Hematopoietic multipotent progenitor cell treated with erythropoietin and hydrocortisone succinate and interleukin-3 and kit ligand, for 15 days (in vitro differentiated cells): Measurements from ENCODE around the gene SORBS1.

Experiments used
- DNase-seq: peaks from one replicate; pipeline ENCODE4 v3.0.0-alpha.2; 2015; ENCODE audit warnings: low spot score

The SORBS1 gene

DNA sequence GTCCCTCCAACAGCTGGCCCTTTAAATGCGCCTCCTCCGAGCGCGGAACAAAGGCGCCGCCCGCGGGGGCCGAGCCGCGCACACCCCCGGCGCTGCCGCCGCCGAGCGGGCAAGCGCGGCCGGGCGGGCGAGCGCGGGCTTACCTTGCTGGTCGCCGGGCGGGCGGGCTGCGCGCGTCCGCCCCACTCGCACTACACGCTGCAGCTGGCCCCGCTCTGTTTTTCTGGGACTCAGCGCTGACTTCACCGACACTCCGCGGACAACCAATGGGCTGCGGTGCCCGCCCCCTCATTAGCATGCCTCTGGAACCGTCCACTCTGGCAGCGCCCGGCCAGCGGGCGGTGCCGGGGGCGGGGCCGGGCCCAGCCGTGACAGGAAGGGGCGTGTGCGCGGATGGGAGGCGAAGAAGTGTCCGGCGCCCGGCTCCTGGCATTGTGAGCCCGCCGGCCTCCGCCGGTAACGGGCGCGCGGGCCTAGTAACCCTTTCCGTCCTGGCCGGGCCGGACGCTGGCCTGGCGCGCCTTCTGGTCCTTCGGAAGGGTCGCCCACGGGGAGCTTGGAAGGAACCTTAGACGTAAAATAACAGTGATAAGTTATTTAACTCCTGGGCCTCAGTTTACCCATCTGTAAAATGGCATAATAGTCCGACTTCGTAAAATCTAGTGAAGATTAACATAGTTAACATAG is at the start of gene SORBS1:
SORBS1 (minus strand) TSS at position 195 of the 687 bp plus-strand sequence. CDS start 120,236 bp downstream, outside the sequence.
- peak; percentile 96 for DNase-seq

DNA sequence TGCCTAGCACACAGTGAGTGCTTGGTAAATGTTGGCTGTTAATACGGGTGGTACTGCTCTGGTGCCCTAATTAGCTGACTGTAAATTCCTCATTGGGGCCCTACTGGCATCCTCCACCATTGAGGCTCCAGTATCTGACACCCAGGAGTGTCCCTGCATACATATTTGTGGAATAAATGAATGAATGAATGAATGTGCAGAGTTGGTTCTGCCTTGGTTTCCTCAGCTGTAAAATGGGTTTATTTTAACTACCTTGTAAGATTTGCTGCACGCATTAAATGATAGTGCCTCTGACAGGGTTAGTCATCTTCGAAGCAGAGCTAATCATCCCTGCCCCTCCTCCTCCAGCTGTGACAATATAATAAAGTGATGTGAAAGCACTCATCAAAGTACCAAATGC is 49.6 kb upstream of the SORBS1 start:
- DNase-seq, result no peak

DNA sequence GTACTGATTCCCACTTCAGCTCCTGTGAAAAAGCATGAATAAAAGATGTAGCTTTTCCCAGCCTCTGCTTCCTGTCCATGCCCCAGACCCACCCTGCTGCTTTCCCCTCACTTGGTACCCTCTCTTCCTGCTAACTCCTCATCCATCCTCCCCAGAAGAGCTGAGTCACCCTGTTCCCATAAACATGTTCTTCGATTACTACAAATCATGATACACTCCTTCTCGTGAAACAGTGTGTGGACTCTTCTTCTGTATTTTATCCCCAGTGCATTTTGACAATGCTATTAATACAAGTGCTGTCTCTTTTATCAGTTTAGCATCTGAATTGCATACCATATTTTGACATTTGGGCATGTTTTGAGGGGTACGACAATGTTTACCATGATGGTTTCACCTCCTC is 45.8 kb upstream of the SORBS1 start:
- no peak for DNase-seq

DNA sequence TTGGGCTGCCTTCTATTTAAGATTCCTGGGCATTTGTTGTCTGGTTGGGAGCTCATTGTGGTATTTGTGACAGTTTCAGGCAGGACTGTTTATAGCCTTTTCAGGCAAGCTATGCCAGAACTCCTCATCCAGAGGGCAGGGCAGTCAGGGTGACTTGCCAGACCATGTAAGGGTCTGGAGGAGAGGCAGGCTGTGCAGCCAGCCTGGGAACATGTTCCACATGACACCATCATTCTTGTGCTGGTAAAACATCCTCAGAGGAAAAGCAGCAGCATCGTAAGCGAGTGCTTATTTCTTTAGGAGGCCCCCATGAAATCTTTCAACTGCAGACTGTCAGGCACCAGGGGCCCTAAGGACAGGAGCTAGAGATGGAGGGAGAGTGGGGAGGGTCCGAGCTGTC is 44.0 kb upstream of the SORBS1 start:
- no peak for DNase-seq

DNA sequence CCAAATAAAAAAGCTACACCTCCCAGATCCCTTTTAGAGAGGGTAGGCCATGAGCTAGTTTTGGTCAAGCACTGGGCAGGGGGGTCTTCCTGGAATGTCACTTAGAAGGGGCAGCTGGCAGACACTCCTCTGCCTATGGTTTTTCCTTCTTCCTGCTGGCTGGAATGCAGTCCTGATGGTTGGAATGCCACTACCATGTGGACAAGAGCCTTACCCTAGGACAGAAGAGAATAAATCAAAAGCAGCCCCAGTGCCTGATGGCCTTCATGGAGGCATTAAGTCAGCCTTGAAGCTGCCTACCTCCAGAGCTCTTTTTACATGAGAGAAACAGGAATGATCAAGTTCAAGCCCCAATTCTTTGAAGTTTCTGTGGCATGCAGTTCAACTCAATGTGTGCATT is 43.5 kb upstream of the SORBS1 start:
- no peak for DNase-seq

DNA sequence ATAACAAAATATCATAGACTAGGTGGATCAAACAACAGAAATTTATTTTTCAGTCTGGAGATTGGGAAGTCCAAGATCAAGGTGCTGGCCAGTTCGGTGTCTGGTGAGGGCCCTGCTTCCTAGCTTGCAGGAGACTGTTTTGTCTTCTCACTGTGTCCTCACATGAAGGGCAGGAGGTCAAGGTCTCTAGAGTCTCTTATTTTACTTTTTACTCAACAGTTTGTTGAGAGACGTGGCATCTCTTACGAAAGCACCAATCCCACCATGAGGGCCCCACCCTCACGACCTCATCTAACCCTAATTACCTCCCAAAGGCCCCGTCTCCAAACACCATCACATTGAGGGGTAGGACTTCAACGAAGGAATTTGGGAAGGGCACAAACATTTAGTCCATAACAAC is 41.2 kb upstream of the SORBS1 start:
- DNase-seq, result no peak

DNA sequence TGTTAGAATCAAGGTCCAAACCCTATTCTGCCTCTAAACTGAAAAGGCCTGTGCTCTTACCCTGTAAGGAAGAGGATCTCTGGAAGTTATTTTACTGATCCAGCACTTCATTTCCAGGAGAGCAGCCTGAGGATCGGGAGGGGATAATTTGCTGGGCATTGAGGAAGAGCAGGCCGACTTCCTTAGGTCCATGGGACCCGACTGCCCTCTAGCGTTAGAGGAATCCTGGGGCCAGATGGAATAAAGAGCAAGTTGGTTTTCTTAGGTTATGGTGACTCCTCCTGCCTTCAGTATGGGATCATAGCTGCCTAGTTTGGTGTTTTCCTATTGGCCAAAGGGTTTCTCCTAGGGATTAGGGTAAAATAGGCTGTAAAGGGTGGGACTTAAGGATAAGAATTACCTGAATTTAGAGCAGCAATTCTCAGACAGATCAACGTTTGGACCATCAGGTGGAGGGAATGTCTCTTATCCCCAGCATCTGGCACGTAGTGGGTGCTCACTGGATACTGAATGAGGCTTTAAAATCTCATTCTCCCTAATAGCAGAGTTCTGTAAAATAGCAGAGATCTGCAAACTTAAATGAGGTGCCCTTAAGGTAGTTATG is 40.0 kb upstream of the SORBS1 start:
- DNase-seq, result peak; percentile 86

DNA sequence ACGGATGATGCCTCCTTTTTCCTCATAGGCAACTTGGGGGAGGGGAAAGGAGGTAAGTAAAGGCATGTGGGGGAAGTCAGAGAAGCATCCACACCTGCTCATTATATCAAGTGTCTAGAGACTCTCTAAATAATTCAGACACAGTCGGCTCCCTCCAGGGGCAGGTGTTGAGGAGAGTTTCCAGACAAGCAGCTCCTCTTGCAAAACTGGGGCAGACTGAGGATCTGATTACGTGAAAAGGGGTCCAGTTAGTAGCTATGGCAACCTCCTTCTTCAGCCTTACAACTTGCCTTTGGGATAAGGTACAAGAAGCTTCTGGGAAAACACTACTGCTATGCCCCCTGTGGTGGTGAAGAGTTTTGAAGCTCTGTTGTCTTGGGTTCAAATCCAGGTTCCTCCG is 39.0 kb upstream of the SORBS1 start:
- DNase-seq, result no peak

DNA sequence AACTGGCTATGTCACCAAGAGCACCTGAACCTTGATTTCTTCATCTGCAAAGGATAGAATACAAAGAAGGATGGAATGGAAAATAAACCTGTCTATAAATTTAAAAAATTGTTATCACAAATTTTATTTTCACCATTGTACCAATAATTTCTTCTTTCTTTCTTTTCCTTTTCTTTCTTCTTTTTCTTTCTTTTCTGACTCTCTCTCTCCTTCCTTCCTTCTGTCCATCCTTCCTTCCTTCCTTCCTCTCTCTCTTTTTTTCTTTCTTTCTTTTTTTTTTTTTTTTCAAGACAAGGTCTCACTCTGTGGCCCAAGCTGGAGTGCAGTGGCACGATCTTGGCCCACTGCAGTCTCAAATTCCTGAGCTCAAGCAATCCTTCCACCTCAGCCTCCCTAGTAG is 36.6 kb upstream of the SORBS1 start:
- no peak for DNase-seq

DNA sequence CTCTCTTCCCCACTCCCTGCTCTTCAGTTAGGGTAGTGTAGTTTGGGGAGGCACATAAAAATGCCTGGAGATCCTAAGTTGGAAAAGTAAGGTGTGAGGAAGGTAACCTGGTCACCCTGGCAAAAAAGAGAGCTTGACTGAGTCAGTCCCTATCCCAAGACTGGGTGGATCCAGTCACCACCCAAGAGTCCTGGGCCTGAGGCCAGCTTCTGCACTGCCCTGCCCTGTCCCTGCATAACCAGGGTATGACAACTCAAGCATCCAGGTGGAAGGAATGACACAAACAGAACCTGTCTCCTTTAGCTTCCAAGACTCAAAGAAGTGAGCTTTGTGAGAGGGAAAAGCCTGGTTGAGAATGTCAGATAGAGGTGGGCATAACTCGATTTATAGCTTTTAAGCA is 26.9 kb upstream of the SORBS1 start:
- DNase-seq, result peak; percentile 65

DNA sequence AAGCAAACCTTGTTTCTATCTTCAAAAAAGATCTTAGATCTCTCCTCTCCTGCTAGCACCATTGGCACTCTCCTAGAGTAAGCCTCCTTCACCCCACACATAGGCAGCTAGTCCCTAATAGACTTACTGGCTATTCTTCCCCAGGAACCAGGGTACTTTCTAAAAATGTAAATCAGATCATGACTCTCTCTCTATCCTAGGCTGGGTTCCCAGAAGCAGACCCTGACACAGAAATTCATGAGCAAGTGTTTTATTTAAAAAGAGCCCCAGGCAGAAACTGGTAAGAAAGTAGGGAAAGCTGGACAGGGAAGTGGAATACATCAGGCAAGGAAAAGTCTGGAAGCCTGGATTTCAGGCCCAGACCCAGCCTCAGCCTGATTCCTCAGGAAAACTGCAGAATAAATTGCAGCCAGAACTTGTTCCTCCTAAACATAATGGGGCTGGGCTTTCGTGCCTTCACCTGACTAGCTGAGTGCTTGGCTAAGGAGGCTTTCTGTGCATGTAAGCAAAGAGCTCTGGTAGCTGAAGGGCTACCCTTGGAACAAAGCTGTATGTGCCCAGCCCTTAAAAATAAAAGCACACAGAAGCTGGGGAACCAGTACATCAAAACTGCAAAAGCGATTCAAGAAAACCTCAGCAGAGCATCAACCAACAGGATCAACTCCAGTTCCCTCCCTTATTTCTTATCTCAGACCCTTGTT is 18.8 kb upstream of the SORBS1 start:
- no peak for DNase-seq

DNA sequence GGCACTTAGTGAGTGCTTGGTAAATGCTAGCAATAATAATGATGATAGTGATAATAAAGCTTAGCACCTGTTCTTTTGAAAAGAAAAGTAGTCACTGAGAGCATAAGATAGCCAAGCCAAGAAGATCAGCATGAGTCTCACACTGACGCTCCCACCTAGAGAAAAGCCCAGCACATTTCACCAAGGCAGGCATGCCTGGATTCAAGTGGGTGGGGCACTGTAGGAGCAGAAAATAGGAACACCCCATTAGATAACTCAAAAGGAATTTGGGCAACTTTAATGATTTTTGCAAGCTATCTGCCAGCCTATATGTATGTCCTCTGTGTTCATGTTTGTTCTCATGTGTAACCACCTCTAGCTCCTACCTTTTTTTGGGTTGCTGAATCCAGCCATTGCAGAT is 18.1 kb upstream of the SORBS1 start:
- no peak for DNase-seq

DNA sequence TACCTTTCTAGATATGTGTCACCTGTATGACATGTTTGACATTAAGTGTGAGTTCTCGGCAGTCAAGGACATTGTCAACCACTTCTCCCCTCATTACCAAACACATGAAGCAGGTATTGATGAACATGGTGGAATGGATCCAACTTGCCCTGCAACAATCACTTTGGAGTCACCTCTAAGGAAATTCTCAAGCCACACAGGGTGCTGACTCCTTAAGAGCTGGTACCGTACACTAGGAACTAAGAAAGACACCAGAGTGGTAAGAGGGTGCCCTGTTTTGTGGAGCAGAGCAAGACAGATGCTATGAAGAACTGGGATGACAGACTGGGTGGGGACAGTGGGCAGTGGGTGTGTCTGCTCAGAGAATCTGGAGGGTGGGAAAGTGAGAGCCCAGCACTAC is 17.4 kb upstream of the SORBS1 start:
- DNase-seq, result no peak

DNA sequence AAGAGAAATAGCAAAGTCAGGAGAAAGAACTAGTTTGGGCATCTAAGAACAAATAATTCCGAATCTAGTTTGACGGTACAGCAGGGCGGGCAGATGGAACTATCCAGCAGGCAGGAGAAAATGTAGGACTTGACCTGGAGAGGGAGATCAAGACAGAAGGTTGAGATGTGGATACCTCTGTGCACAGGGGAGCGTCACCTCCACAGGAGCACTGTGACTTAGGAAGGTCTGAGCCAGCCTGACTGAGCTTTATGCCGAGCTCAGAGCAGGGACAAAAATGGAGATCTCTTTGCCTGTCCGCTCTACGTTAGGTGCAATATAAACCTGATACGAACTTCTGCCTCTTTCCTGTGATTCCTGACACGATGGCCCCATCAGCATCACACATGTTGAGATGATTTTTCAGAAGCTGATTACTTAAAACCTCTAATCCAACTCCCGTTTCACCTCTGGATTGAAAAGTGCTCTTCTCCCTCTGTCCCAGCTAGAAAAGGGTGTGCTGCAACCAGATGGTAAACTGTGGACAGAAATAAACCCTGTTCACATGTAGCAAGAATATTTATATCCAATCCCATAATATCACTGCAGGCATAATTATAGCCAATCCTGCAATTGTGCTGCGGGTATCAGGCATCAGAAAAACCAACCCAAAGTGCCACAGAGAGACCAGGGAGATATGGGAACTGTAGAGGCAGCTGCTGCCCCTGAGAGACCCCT is 13.6 kb upstream of the SORBS1 start:
- no peak for DNase-seq

DNA sequence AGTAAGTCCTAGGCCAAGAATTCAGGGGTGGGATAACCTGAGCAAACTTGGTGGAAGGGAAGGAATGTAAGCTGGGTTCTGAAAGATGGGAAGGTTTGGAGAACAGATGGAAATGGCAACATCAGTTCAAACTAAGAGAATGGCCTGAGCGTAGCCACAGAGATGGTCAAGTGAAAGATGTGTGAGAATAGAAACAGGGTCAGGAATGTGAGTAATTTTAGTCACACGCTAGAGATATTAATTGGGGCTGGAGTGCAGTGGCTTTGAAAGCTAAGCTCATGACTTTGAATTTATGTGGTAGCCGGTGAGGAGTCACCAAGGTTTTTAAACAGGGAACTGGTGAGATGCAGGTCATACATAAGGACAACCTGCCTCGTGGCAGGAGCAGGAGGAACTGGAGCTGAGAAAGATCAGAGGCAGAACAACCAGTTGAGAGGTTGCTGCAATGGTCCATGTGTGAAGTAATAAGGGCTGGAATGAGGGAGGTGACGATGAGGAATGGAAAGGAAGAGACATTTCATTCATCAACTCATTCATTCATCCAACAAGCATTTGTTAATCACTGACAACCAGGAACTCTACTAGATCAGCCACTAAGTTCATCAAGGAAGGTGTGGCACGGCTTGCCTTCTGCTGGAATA is 12.9 kb upstream of the SORBS1 start:
- DNase-seq, result no peak

DNA sequence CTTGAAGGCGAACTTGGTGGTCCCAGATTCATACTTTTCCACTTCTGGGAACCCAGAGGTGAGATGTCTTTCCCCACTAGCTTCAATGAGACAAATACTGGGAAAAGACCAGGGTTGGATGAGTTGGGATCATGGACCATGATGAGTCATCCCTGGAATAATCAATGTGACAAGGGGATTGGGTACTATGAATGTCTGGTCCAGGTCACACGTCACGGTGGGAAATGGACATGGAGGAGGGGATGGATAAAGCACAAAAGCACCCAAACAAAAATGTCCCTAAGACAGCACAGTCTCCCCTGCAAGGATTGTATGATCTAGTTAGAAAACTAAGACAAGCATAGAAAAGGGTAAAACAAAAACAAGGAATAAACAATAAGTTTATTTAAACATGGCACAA is 12.4 kb upstream of the SORBS1 start:
- DNase-seq, result no peak

DNA sequence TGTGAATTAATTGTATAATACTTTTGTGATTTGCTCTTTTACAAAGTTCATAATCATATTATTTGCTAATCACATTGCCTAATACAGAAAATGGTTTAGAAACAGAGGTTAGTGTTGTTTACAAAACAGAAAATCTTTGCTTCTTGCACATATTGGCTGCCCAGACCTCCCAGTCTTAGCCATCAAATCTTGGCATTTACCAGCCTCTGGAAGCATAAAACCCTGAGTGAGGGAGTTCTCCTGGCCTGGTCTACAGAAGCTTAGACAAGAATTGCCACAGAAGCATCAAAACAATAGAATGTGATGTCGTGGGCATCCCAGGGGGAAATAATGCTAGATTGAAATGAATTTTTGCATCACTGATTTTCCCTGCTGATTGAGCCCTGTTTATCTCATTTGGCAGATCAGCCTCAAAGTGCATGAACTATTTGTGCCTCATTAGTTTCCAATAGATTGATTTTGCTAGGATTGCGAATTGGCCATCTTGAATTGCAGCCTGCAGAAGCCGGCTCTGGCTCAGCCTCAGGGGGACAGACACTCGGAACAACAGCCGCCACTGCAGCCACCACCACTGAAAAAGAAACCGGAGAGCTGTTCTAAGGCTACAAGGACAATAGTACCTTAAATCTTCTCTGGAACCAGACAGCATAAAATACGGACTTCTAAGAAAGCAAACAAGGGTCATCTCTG is 11.1 kb upstream of the SORBS1 start:
- no peak for DNase-seq

DNA sequence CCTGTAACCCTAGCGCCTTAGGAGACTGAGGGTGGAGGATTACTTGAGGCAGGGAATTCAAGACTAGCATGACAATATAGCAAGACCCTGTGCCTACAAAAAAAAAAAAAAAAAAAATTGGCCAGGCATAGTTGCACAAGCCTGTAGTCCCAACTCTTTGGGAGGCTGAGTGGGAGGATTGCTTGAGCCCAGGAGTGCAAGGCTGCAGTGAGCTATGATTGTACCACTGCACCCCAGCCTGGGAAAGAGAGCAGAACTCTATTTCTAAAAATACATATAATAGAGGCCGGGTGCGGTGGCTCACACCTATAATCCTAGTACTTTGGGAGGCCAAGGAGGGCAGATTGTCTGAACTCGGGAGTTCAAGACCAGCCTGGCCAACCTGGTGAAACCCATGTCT is 10.2 kb upstream of the SORBS1 start:
- DNase-seq, result no peak

DNA sequence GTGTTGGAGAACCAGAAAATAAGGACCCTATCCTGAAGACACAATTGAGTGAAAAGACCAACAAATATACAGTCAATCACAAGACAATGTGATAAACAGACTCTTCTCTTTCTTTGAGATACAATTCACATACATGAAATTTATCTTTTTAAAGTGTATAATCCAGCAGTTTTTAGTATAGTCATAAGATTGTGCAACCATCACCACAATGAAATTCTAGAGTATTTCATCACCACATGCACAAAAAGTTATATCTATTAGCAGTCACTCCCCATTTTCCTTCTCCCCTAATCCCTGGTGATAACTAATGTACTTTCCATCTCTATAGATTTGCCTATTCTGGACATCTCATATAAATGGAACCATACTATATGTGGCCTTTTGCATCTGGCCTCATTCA is 8.2 kb upstream of the SORBS1 start:
- no peak for DNase-seq

DNA sequence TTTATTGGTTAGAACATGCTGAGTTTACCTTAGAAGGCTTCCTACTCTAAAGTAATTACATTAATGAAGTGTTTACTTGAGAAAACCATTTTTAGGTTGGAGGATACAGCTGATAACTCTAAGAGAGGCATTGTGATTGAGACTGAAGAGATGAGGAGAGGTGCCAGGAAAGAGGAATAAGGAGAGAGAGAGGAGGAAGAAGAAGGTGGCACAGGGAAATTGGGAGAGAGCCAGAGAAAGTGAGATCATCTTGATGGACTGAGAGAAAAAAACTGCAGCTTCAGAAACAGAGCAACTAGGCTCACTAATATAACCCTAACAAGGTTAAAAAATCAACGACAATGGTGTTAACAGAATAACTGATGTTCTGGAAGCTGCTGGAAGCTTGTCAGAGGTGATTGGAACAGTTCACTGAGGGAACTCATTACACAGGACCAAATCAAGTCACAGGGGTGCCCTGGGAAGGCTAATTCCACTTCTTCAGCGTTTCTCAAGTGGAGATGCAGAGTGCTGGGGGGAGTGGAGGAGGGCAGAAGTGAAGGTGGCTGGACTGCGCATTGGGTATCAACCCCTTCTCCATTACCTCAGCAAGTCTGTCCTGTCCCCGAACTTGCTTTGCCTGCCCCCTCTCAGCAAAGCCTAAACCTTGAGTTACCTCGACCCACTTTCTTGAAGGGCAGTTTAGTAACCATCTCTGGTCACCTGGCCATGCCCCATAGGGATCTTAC is 6.9 kb upstream of the SORBS1 start:
- DNase-seq, result no peak

DNA sequence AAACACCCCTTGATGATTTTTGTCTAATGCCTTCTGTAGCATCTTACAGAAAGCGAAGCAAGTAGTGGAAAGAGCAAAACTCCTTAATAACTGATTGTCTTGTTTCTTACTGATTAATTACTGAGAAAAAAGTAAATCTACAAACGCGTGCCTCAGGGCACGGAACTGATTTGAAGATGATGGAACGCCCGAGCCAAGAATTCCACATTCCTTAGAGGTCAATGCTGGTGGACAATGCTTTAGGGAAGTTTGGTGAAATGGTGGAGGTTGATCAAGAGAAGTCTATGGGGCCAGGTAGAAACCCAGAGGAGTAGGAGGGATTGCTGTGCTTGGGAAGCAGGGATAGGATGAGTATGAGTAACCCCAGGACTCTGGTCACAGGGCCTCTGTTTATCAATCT is 5.0 kb upstream of the SORBS1 start:
- no peak for DNase-seq
